Psoas muscle (tissue), 8 donors: ENCODE measurements around the gene RNF181. TPM values are rescaled to one million over a fixed set of nuclear protein-coding genes. Genes with fewer than 3 reads are reported as not detected.

Source experiments
- ATAC-seq, 4 donors: fragments of 200-7000 bp; cut with Tn5 transposase; one replicate each; pipeline ENCODE4 v1.9.1; 2020; ENCODE audit warnings: moderate library complexity in 3 of 4, mild to moderate bottlenecking in 2 of 4
- DNase-seq, 2 donors: peaks; one replicate each; pipeline ENCODE4 v3.0.0-alpha.2; 2020
- H3K27ac ChIP-seq: fragments of 200-600 bp; one replicate; pipeline ENCODE4 v1.8.0; 2022
- H3K27me3 ChIP-seq, 3 donors: fragments of 200-600 bp in 1 of 3; one replicate each; pipeline versions ENCODE4 v1.6.1 to v1.8.0; 2013 to 2022; ENCODE audit warnings: low read length in 2 of 3, mild to moderate bottlenecking in 2 of 3, moderate library complexity in 1 of 3; ENCODE audit not compliant: insufficient read depth in 3 of 3
- H3K36me3 ChIP-seq, 2 donors: fragments of 200-600 bp in 1 of 2; one replicate each; pipeline versions ENCODE4 v1.6.1 to v1.8.0; 2013 to 2022; ENCODE audit warnings: low read depth in 1 of 2, mild to moderate bottlenecking in 1 of 2, moderate library complexity in 1 of 2; ENCODE audit not compliant: insufficient read depth in 1 of 2
- H3K4me1 ChIP-seq: fragments of 200-600 bp; one replicate; pipeline ENCODE4 v1.8.0; 2022
- H3K4me3 ChIP-seq: fragments of 200-600 bp; one replicate; pipeline ENCODE4 v1.8.0; 2022; ENCODE audit warnings: mild to moderate bottlenecking
- H3K9me3 ChIP-seq: fragments of 200-600 bp; one replicate; pipeline ENCODE4 v1.8.0; 2022
- WGBS, 3 donors: extraction: QIAGEN DNeasy Blood & Tissue Kit; methylation state at CpG; one replicate each; pipeline versions ENCODE4 v1.1.6 to v1.1.7; 2013; 5-methylcytosine and 5-hydroxymethylcytosine counted together
- intact Hi-C, 2 donors: fragments of 100-400 bp; cut with DNase I; formaldehyde crosslinking; loops; one replicate each; pipeline versions ENCODE4 v1.11.0 to v1.14.2; 2022
- long read RNA-seq, 2 donors: library from polyadenylated mRNA; unstranded; transcript quantifications; one replicate each; pipeline ENCODE4 v2.0.0, GENCODE V29; 2021
- polyA plus RNA-seq, 3 donors: library from polyadenylated mRNA; stranded (reverse); fragments of 200-250 nt; gene quantifications; one replicate each; pipeline ENCODE4 v1.2.3, GENCODE V29; 2013
- total RNA-seq, 4 donors: library from RNA; stranded (reverse); fragmentation: NEBNext Ultra II Directional in 2 of 4; extraction: Animal tissue kit (Norgen Biotek cat#: 25700) in 2 of 4; gene quantifications; one replicate each; pipeline versions ENCODE4 v1.2.1 to v1.2.4, GENCODE V29; 2021 to 2023
- TF ChIP-seq, protein P1 (sequence below): fragments of 200-600 bp; IDR thresholded peaks from one replicate; pipeline ENCODE4 v1.8.0; 2022; ENCODE audit warnings: antibody characterized with exemption
- donor health status: healthy with polysubstance abuse.
- donor health status: DM: no; HTN: no; CAD: no; lungs with moderate emphysema.
- donor health status: Bipolar disorder and iron deficiency.
- donor health status: healthy.
- donor health status: DM: yes; HTN: yes; CAD: no.
- donor health status: DM: no; HTN: no; CAD: no.
- donor health status: DM: no; HTN: no; CAD: no.
- donor health status: DM: yes; HTN: yes; CAD: no.

The RNF181 gene
- total RNA-seq: 100 to 1,000 TPM in 1 of 4 donors, 10 to 100 TPM in 3; 84.7 to 107 (median 90.0) TPM
- polyA plus RNA-seq: 100 to 1,000 TPM; 156 to 212 (median 184) TPM
- long read RNA-seq, donor 1, transcript RNF181-201 (5 exons, 569 nt): major isoform, 17 of 21 reads
- long read RNA-seq, donor 1, partial matches to known transcripts: 3 of 21 reads
- long read RNA-seq, donor 1, other reads (novel, unspliced or antisense): 1 of 21 reads
- long read RNA-seq, donor 2, transcript RNF181-201 (5 exons, 569 nt): major isoform, 26 of 29 reads
- long read RNA-seq, donor 2, partial matches to known transcripts: 0 of 29 reads
- long read RNA-seq, donor 2, other reads (novel, unspliced or antisense): 3 of 29 reads

DNA sequence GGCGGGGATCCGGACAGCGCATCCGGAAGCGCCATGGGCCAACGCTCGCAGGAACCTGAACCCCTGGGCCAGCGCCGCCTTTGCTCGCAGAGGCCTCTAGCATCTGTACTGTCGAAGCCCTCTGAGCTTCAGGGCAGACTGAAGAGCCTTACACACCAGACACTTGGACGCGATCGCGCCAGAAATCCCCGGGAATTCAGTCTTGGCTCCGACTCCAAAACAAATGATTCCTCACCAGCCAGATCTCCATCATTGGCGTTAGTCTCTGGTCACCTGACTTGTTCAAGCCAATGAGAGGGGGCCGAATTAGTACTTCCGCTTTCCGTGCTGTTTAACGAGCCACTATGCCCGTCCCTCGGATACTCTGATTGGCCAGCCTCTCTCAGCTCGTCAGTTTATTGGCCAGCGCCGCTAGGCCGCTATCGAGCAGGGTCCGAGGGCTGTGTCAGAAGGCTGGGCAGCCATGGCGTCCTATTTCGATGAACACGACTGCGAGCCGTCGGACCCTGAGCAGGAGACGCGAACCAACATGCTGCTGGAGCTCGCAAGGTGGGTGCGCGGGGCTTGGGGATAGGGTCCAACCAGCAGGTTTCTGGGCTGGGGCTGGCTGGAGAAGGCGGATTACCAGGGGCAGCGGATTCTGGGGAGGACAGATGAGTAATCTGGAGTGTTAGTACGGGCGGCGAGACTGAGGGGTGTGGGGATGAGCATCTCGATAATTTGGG is at the start of gene RNF181:
Gene RNF181, plus strand, starts transcription at position 445 of the 725 bp plus-strand sequence. Its CDS starts 19 bp downstream, at position 464.
- intact Hi-C loops: loop anchor here (5.0 kb wide), 1 partner anchor 33 kb away; the partner anchor contains the start of gene GGCX (in 2 of the 2)
- peaks cover 3 to 45% of the 10 kb centered on the region in 2 donors for H3K36me3 ChIP-seq
- H3K9me3 ChIP-seq: no peaks in the 10 kb centered on the region
- WGBS, 3 donors: 0 to 1% (median 0%) methylated on average over 47 of the region's 47 CpGs
- DNase-seq (peak; percentile 92 to 95), ATAC-seq (peak; percentile 95 to 98 (median 96))
- H3K27ac ChIP-seq: peak within 1 kb of the TSS; percentile 93
- H3K4me3 ChIP-seq: peak within 1 kb of the TSS; percentile 82
- TF ChIP-seq, protein P1, sequence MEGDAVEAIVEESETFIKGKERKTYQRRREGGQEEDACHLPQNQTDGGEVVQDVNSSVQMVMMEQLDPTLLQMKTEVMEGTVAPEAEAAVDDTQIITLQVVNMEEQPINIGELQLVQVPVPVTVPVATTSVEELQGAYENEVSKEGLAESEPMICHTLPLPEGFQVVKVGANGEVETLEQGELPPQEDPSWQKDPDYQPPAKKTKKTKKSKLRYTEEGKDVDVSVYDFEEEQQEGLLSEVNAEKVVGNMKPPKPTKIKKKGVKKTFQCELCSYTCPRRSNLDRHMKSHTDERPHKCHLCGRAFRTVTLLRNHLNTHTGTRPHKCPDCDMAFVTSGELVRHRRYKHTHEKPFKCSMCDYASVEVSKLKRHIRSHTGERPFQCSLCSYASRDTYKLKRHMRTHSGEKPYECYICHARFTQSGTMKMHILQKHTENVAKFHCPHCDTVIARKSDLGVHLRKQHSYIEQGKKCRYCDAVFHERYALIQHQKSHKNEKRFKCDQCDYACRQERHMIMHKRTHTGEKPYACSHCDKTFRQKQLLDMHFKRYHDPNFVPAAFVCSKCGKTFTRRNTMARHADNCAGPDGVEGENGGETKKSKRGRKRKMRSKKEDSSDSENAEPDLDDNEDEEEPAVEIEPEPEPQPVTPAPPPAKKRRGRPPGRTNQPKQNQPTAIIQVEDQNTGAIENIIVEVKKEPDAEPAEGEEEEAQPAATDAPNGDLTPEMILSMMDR: no peak
- peaks cover 47% of the 10 kb centered on the region for H3K4me1 ChIP-seq
- no peaks in the 10 kb centered on the region for H3K27me3 ChIP-seq

GRCh38 chr2:85545780-85546240 is 49.7 kb upstream of the RNF181 start:
- H3K27ac ChIP-seq: peak overlapping the region; percentile 84
- no peaks in the 10 kb centered on the region for H3K27me3 ChIP-seq
- WGBS, 3 donors: 54 to 79% (median 54%) methylated on average over 5 of the region's 5 CpGs
- no peaks in the 10 kb centered on the region for H3K9me3 ChIP-seq
- ATAC-seq (peak in 1 of 4 donors; percentile 1), DNase-seq (no peak)
- peaks cover 63% of the 10 kb centered on the region for H3K4me1 ChIP-seq
- no peak overlapping the region for H3K4me3 ChIP-seq
- intact Hi-C loops: no loop called here
- H3K36me3 ChIP-seq: peaks cover 14 to 87% of the 10 kb centered on the region in 2 donors
- TF ChIP-seq, protein P1: no peak

DNA sequence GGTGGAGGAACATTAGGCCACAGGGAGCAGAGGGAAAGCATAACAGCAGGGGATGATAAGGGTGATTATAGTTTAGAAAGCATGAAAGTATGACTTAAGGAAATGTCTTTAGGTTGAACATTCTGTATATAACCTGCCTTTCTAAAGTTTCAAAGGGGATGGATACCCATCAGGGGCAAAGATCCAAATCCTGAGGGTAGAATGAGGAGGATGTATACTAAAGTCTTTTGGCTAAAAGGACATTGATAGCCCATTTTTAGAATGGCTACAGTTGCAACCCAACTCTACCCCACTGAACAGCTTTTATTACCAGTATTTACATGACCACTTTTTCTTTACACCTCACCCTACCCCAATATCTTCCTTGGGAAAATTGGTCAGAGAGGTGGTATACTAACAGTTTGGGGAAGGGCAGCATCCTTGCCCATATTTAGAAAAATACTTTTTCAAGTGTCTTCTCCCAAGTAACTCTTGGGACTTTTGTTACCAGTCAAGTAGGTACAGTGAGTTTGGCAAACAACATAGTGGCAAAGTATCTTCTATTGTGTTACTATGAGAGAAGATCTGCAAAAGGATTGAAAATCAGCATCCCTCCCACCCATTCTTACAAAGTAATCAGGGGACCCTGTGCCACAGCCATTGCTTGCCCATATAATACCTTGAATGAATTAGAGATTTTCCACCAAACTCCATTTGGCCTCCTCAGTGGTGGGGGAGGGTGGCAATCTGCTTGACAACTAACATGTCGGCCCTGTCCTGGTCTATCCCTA is 48.3 kb upstream of the RNF181 start:
- H3K27ac ChIP-seq: peak overlapping the region; percentile 84

More for the DNA sequence above, 48.3 kb upstream of the RNF181 start:
- peaks cover 3 to 84% of the 10 kb centered on the region in 2 donors for H3K36me3 ChIP-seq
- H3K4me3 ChIP-seq: no peak overlapping the region
- H3K27me3 ChIP-seq: no peaks in the 10 kb centered on the region
- DNase-seq (no peak), ATAC-seq (peak in 2 of 4 donors; percentile 5 to 9)
- peaks cover 48% of the 10 kb centered on the region for H3K4me1 ChIP-seq
- intact Hi-C loops: no loop called here
- TF ChIP-seq, protein P1: no peak
- no peaks in the 10 kb centered on the region for H3K9me3 ChIP-seq
- 61 to 78% (median 69%) methylated on average over 1 of the region's 1 CpG for WGBS, 3 donors
